GM23338 (cell line): ENCODE results near the gene CFLAR. TPM values are rescaled to one million over a fixed set of nuclear protein-coding genes. Genes with fewer than 3 reads are reported as not detected.

ENCODE experiments used
- CTCF ChIP-seq, 2 experiments: fragments of 200-600 bp in 1 of 2; sonication (generic) in 1 of 2; conservative IDR thresholded peaks; 2 replicates each; pipeline versions ENCODE4 v1.5.1 to v1.6.1; 2016 to 2017; ENCODE audit warnings: antibody characterized with exemption in 2 of 2, low read depth in 2 of 2, mild to moderate bottlenecking in 2 of 2, moderate library complexity in 1 of 2
- ETS1 ChIP-seq: IDR thresholded peaks from 2 replicates; pipeline ENCODE4 v1.6.1; 2016; ENCODE audit warnings: antibody characterized with exemption
- EZH2 ChIP-seq: fragments of 200-600 bp; sonication (generic); IDR thresholded peaks from one replicate; pipeline ENCODE4 v1.8.0; 2017; ENCODE audit warnings: antibody characterized with exemption, mild to moderate bottlenecking, low read depth; ENCODE audit not compliant: unreplicated experiment
- EZH2phosphoT487 ChIP-seq: fragments of 200-600 bp; sonication (generic); IDR thresholded peaks from one replicate; pipeline ENCODE4 v1.8.1; 2018; ENCODE audit warnings: antibody characterized with exemption; ENCODE audit not compliant: unreplicated experiment
- POLR2AphosphoS5 ChIP-seq: IDR thresholded peaks from 2 replicates; pipeline ENCODE4 v1.6.1; 2016; ENCODE audit warnings: antibody characterized with exemption, low read depth
- ZNF114 ChIP-seq: fragments of 250-450 bp; sonication (Bioruptor Pico); IDR thresholded peaks from 2 replicates; pipeline ENCODE4 v1.5.0; 2020; ENCODE audit warnings: mild to moderate bottlenecking, moderate library complexity
- ZNF331 ChIP-seq: fragments of 250-450 bp; sonication (Bioruptor Pico); IDR thresholded peaks from 2 replicates; pipeline ENCODE4 v1.5.0; 2020; ENCODE audit warnings: low read depth, mild to moderate bottlenecking, moderate library complexity
- ZNF462 ChIP-seq: fragments of 250-450 bp; sonication (Bioruptor Pico); IDR thresholded peaks from 2 replicates; pipeline ENCODE4 v1.5.0; 2020; ENCODE audit warnings: mild to moderate bottlenecking, moderate library complexity
- polyA plus RNA-seq: library from polyadenylated mRNA; unstranded; fragments of >200 nt; fragmentation: Nextera tagmentation; extraction: Ambion mirVana; gene quantifications from 2 replicates; pipeline ENCODE4 v1.2.1, GENCODE V29; 2016
- total RNA-seq: library from RNA; depleted of rRNA; stranded (reverse); fragments of >200 nt; shearing (Covaris generic); gene quantifications from 2 replicates; pipeline ENCODE4 v1.2.3, GENCODE V29; 2014

Gene CFLAR
- total and polyA plus RNA-seq, 2 experiments from 2014 or later, result 10.1 to 15.1 TPM

GRCh38 chr2:201204655-201205514 lies 88.9 kb downstream of the CFLAR start (continued):
- TF ChIP-seq ZNF462, result no peak
- no peak for TF ChIP-seq ZNF114
- TF ChIP-seq CTCF (conservative IDR thresholded peaks at IDR 0.05; ENCODE audit: low read depth in 2 of 2), result no peak
- TF ChIP-seq EZH2, result no peak
- TF ChIP-seq EZH2phosphoT487, result no peak
- TF ChIP-seq POLR2AphosphoS5, result no peak
- TF ChIP-seq ZNF331 (CRISPR knock-in tag), result no peak
- TF ChIP-seq ETS1, result no peak
